Neutrophil (primary cell): ENCODE results near the gene HDAC11.
"Not testable (repeated sequence)": the region's sequence is repeated elsewhere in the genome, so short reads cannot be mapped to it uniquely, and the experiment has no call there.

ENCODE experiments used
- H3K27ac ChIP-seq: fragments of 200-600 bp; sonication (generic); 2 replicates; pipeline ENCODE4 v1.5.1; 2016; ENCODE audit warnings: mild to moderate bottlenecking, moderate library complexity
- H3K27me3 ChIP-seq: fragments of 200-600 bp; sonication (generic); 2 replicates; pipeline ENCODE4 v1.6.0; 2016; ENCODE audit warnings: mild to moderate bottlenecking
- H3K36me3 ChIP-seq: fragments of 200-600 bp; sonication (generic); 2 replicates; pipeline ENCODE4 v1.5.1; 2017
- H3K4me1 ChIP-seq, 2 experiments: fragments of 200-600 bp in 1 of 2; sonication (generic) in 1 of 2; 1 replicate in 1 of 2; 2 replicates in 1 of 2; pipeline versions ENCODE4 v1.5.1 to v1.6.1; 2013 to 2016; ENCODE audit warnings: low read depth in 1 of 2, low read length in 1 of 2, mild to moderate bottlenecking in 1 of 2, moderate library complexity in 1 of 2; ENCODE audit not compliant: control insufficient read depth in 1 of 2, insufficient read depth in 1 of 2
- H3K4me3 ChIP-seq, 2 experiments: fragments of 200-600 bp in 1 of 2; sonication (generic) in 1 of 2; 1 replicate in 1 of 2; 2 replicates in 1 of 2; pipeline ENCODE4 v1.5.1; 2013 to 2016; ENCODE audit warnings: low read depth in 1 of 2, low read length in 1 of 2, mild to moderate bottlenecking in 1 of 2, moderate library complexity in 1 of 2
- H3K9me3 ChIP-seq: fragments of 200-600 bp; sonication (generic); 2 replicates; pipeline ENCODE4 v1.5.1; 2016
- TF ChIP-seq, protein P1 (sequence below): fragments of 200-600 bp; sonication (generic); IDR thresholded peaks from 2 replicates; pipeline ENCODE4 v1.5.1; 2016; ENCODE audit warnings: antibody characterized with exemption

HDAC11 gene

DNA sequence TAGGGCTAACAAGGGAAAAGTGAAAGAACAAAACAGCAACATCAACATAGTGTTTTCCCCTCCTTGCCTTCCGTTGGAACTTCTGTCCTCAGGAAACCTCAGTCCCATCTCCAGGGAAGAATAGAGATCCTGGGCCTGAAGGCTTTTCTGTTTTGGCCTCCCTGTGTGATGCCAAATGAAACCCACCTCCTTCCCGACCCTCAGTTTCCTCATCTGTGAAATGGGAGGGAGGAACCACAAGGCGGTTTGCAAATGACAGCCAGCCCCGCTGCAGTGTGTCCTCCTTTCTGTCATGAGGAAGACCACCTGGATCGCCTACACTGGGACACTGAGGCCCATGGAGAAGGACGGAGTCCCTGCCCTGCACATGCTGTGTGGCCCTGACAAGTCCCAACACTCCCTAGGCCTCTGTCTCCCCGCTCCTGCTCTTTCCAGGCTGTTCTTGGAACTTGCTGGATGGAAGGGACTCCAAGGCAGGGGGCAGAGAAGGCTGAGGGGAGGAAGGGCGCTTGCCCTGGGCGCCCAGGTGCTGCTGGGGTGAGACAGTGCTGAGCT, 40.3 kb downstream of the HDAC11 start:
- Histone ChIP-seq H3K36me3 (no peaks in the 10 kb centered on the region), H3K4me3 (no peak overlapping the region), H3K27me3 (no peaks in the 10 kb centered on the region), H3K27ac (no peak overlapping the region), H3K4me1 (no peaks in the 10 kb centered on the region), H3K9me3 (no peaks in the 10 kb centered on the region)
- TF ChIP-seq, protein P1, sequence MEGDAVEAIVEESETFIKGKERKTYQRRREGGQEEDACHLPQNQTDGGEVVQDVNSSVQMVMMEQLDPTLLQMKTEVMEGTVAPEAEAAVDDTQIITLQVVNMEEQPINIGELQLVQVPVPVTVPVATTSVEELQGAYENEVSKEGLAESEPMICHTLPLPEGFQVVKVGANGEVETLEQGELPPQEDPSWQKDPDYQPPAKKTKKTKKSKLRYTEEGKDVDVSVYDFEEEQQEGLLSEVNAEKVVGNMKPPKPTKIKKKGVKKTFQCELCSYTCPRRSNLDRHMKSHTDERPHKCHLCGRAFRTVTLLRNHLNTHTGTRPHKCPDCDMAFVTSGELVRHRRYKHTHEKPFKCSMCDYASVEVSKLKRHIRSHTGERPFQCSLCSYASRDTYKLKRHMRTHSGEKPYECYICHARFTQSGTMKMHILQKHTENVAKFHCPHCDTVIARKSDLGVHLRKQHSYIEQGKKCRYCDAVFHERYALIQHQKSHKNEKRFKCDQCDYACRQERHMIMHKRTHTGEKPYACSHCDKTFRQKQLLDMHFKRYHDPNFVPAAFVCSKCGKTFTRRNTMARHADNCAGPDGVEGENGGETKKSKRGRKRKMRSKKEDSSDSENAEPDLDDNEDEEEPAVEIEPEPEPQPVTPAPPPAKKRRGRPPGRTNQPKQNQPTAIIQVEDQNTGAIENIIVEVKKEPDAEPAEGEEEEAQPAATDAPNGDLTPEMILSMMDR, result no peak

DNA sequence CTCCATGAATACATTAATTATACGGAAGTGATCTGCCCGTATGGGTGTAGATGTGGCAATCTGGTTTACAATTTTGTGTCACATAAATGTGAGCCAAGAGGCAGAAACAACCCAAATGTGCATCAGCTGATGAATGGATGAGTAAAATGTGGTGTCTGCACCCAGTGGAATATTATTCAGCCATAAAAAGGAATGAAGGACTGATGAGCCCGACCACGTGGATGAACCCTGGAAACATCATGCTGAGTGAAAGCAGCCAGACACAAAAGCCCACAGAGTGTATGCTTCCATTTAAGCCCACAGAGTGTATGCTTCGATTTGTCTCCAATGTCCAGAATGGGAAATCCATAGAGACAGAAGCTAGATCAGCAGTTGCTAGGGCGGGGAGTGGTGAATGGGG, 41.2 kb downstream of the HDAC11 start:
- H3K27ac ChIP-seq, result no peak overlapping the region
- TF ChIP-seq, protein P1, result no peak
- H3K36me3 ChIP-seq, result no peaks in the 10 kb centered on the region
- no peaks in the 10 kb centered on the region for H3K27me3 ChIP-seq
- no peaks in the 10 kb centered on the region for H3K4me1 ChIP-seq
- no peak overlapping the region for H3K4me3 ChIP-seq
- H3K9me3 ChIP-seq, result no peaks in the 10 kb centered on the region

DNA sequence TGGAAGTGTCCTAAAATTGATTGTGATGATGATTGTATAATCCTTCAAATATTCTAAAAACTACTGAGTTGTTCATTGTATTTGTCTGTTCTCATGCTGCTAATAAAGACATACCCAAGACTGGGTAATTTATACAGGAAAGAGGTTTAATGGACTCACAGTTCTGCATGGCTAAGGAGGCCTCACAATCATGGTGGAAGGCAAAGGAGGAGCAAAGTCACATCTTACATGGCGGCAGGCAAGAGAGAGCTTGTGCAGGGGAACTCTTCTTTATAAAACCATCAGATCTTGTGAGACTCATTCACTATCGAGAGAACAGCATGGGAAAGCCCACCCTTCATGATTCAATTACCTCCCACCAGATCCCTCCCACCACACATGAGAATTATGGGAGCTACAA, 41.6 kb downstream of the HDAC11 start:
- H3K36me3 ChIP-seq, H3K27me3 ChIP-seq, H3K4me1 ChIP-seq, H3K9me3 ChIP-seq, H3K27ac ChIP-seq, H3K4me3 ChIP-seq: not testable (repeated sequence)

DNA sequence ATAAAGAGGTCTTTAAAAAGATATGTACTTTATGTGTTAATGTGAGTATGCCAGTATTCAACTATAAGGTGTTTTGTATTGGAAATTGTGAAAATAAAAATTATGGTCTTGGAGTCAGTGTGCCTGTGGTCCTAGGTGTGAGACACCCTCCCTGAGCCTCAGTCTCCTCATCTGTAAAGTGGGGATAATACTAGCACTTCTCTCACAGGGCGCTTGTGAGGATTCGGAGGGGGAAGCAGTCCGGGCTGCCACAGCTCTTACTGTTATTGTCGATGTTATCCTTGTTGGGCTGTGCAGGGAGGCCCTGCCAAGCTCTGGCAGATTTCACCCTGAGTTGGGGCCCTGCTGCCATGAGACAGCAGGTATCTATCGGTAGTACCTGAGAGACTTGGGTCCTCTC, 42.1 kb downstream of the HDAC11 start:
- TF ChIP-seq, protein P1, result no peak
- H3K27me3 ChIP-seq, result no peaks in the 10 kb centered on the region
- H3K4me1 ChIP-seq, result no peaks in the 10 kb centered on the region
- H3K4me3 ChIP-seq, result no peak overlapping the region
- H3K36me3 ChIP-seq, result no peaks in the 10 kb centered on the region
- H3K27ac ChIP-seq, result no peak overlapping the region
- no peaks in the 10 kb centered on the region for H3K9me3 ChIP-seq

DNA sequence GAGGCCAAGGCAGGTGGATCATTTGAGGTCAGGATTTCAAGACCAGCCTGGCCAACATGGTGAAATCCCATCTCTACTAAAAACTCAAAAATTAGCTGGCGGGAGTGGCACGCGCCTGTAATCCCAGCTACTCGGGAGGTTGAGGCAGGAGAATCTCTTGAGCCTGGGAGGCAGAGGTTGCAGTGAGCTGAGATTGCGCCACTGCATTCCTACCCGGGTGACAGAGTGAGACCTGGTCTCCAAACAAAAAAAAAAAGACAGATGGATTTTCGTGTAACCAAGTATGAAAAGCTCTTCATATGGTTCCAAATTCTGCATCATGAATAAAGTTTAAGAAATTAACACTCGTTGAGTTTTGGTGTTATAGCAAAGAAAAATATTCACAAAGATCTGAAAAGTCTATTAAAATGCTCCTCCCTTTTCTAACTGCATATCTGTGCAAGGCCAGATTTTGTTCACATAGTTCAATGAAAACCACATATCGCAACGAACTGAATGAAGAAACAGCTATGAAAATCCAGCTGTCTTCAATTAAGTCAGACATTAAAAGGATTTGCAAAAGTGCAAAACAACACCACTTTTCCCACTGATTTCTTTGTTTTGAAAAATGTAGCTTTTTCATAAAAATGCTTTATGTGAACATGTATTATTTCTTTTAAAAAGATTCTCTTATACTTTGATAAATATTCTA, 45.0 kb downstream of the HDAC11 start:
- TF ChIP-seq, protein P1, result no peak
- Histone ChIP-seq H3K27ac (no peak overlapping the region), H3K36me3 (no peaks in the 10 kb centered on the region), H3K27me3 (no peaks in the 10 kb centered on the region), H3K4me3 (no peak overlapping the region), H3K9me3 (no peaks in the 10 kb centered on the region), H3K4me1 (no peaks in the 10 kb centered on the region)

DNA sequence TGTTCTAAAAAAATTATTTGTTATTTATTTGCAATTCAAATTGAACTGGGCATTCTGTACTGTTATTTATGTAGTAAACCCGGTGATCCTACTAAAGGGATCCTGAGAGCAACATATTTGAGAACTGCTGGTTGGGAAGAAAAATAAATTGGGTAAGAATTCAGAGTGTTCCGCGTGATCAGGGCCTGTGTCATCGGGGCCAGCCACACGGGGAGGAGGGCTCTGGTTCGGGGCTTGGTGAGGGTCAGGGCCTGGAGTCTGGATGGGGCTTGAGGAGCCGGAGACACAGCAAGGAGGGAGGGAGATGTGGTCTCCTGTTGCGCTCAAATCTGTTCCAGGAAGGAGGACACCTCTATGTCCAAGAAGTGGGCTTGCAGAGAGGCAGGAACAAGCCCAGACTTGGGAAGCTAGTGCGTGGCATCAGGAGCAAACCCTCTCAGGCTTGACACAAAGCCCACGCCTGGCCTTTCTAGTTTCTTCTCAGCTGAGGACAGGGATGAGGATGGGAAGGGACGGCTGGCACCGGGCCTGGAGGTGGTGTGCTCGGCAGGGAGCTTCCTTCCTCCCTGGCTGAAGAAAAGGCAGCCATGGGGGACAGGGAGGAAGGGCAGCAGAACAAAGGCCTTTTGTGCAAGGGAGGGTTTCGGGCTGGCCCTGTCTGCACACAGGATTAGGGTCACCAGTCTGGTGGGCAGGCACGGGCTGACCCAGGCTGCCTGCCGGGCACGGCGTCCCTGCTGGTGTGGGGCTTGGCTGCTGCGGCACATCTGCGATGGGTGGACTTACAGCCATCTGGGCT, 45.9 kb downstream of the HDAC11 start:
- H3K27me3 ChIP-seq, result no peaks in the 10 kb centered on the region
- TF ChIP-seq, protein P1, result no peak
- H3K36me3 ChIP-seq, result no peaks in the 10 kb centered on the region
- H3K27ac ChIP-seq, result no peak overlapping the region
- no peaks in the 10 kb centered on the region for H3K4me1 ChIP-seq
- H3K9me3 ChIP-seq, result no peaks in the 10 kb centered on the region
- H3K4me3 ChIP-seq, result no peak overlapping the region
